MM.1S (cell line): ENCODE results near the gene BLM.
"Not testable (repeated sequence)": the region's sequence is repeated elsewhere in the genome, so short reads cannot be mapped to it uniquely, and the experiment has no call there.

Source experiments
- EZH2 ChIP-seq: fragments of 300-600 bp; sonication (generic); optimal IDR thresholded peaks from 2 replicates; pipeline ENCODE3; 2017; ENCODE audit warnings: low read depth, mild to moderate bottlenecking, antibody characterized with exemption, low read length, mixed read lengths
- EZH2phosphoT487 ChIP-seq: fragments of 300-600 bp; sonication (generic); IDR thresholded peaks from 2 replicates; pipeline ENCODE4 v1.6.1; 2018; ENCODE audit warnings: antibody characterized with exemption, low read length
- TF ChIP-seq, protein P1 (sequence below): fragments of 300-600 bp; sonication (generic); IDR thresholded peaks from 2 replicates; pipeline ENCODE4 v1.5.1; 2016; ENCODE audit warnings: antibody characterized with exemption, low read length, mixed read lengths

DNA sequence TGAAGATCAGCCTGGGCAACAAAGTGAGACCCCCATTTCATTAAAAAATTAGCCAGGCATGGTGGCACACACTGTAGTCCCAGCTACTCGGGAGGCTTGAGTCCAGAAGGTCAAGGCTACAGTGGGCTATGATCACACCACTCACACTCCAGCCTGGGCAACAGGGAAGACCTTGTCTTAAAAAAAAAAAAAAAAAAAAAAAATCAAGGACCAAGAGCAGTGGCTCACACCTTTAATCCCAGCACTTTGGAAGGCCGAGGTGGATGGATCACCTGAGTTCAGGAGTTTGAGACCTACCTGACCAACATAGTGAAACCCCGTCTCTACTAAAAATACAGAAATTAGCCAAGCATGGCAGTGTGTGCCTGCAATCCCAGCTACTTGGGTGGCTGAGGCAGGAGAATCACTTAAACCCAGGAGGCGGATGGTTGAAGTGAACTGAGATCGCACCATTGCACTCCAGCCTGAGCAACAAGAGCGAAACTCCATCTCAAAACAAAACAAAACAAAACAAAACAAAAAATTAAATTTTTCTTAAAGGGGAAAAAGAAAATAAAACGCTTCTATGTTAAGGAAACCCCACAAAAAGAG, 49.3 kb upstream of the BLM start:
- not testable (repeated sequence) for TF ChIP-seq EZH2, EZH2phosphoT487
- TF ChIP-seq, protein P1, sequence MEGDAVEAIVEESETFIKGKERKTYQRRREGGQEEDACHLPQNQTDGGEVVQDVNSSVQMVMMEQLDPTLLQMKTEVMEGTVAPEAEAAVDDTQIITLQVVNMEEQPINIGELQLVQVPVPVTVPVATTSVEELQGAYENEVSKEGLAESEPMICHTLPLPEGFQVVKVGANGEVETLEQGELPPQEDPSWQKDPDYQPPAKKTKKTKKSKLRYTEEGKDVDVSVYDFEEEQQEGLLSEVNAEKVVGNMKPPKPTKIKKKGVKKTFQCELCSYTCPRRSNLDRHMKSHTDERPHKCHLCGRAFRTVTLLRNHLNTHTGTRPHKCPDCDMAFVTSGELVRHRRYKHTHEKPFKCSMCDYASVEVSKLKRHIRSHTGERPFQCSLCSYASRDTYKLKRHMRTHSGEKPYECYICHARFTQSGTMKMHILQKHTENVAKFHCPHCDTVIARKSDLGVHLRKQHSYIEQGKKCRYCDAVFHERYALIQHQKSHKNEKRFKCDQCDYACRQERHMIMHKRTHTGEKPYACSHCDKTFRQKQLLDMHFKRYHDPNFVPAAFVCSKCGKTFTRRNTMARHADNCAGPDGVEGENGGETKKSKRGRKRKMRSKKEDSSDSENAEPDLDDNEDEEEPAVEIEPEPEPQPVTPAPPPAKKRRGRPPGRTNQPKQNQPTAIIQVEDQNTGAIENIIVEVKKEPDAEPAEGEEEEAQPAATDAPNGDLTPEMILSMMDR, result not testable (repeated sequence)
